ENCODE data around the gene ZFP64.

ZFP64 gene

DNA sequence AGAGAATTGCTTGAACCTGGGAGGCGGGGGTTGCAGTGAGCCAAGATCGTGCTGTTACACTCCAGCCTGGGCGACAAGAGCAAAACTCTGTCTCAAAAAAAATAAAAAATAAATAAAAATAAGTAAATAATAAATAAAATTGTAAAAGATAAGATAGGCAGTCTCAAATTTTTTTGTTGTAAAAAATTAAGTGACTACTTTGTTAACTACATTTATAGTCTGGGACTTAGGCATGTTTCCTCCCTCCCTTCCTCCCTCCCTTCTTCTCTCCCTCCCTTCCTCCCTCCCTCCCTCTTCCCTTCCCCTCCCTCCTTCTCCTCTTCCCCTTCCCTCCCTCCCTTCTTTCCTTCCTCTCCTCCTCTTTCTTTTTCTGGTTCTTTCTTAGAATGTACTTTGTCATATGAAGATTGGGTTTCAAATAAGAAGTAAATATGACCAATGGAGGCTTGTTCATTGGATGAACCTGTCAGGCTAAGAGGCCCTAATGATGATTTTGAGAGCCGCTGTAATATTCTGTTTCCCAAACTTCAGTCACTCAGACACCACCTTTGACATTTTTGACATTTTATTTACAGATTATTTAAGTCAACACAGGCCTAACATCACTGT is 24.2 kb downstream of the ZFP64 start:
- Histone ChIP-seq H3K9ac (ENCODE audit: low read length) (no peak overlapping the region), H2AFZ (ENCODE audit: low read depth, low read length) (no peak overlapping the region), H3K4me1 (ENCODE audit: low read length) (peaks cover 14% of the 10 kb centered on the region), H3K79me2 (ENCODE audit: low read length) (no peaks in the 10 kb centered on the region), H3K4me2 (ENCODE audit: low read length) (no peak overlapping the region), H3K36me3 (replicated peaks; ENCODE audit: low read depth, low read length) (peaks cover 30% of the 10 kb centered on the region), H3K27ac (ENCODE audit: low read length) (no peak overlapping the region), H3K4me3 (ENCODE audit: low read length) (no peak overlapping the region), H3K27me3 (ENCODE audit: low read depth, low read length) (no peaks in the 10 kb centered on the region), H4K20me1 (ENCODE audit: insufficient read depth, low read length) (no peaks in the 10 kb centered on the region), H3K9me3 (ENCODE audit: insufficient read depth, low read length) (no peaks in the 10 kb centered on the region)
- TF ChIP-seq EZH2phosphoT487 (IDR thresholded peaks at IDR 0.05; ENCODE audit: low read depth): no peak
- TF ChIP-seq, protein P1, sequence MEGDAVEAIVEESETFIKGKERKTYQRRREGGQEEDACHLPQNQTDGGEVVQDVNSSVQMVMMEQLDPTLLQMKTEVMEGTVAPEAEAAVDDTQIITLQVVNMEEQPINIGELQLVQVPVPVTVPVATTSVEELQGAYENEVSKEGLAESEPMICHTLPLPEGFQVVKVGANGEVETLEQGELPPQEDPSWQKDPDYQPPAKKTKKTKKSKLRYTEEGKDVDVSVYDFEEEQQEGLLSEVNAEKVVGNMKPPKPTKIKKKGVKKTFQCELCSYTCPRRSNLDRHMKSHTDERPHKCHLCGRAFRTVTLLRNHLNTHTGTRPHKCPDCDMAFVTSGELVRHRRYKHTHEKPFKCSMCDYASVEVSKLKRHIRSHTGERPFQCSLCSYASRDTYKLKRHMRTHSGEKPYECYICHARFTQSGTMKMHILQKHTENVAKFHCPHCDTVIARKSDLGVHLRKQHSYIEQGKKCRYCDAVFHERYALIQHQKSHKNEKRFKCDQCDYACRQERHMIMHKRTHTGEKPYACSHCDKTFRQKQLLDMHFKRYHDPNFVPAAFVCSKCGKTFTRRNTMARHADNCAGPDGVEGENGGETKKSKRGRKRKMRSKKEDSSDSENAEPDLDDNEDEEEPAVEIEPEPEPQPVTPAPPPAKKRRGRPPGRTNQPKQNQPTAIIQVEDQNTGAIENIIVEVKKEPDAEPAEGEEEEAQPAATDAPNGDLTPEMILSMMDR (IDR thresholded peaks at IDR 0.05; ENCODE audit: low read depth, low read length): no peak

DNA sequence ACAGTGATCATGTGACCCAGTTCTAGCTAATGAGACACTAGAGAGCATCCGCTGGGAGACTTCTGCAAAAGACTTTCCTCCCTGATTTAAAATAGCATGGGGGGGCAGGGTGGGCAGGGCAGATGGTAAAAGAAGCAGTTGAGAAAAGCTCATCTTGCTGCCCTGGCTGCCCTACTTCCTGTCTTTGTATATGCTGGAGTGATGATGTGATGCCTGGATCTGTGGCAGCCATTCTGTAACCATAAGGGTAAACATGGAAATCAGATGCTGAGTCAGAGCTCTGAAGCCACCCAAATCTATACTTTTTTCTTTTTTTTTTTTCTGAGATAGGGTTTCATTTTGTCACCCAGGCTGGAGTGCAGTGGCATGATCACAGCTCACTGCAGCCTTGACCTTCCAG is 25.4 kb downstream of the ZFP64 start:
- Histone ChIP-seq H3K4me2 (ENCODE audit: low read length) (no peak overlapping the region), H3K4me1 (ENCODE audit: low read length) (peaks cover 8% of the 10 kb centered on the region; the same call in 1 of the 2 replicates), H2AFZ (ENCODE audit: low read depth, low read length) (no peak overlapping the region), H3K27ac (ENCODE audit: low read length) (no peak overlapping the region), H3K36me3 (replicated peaks; ENCODE audit: low read depth, low read length) (peaks cover 36% of the 10 kb centered on the region), H4K20me1 (ENCODE audit: insufficient read depth, low read length) (no peaks in the 10 kb centered on the region), H3K9ac (ENCODE audit: low read length) (no peak overlapping the region), H3K9me3 (ENCODE audit: insufficient read depth, low read length) (no peaks in the 10 kb centered on the region), H3K27me3 (ENCODE audit: low read depth, low read length) (no peaks in the 10 kb centered on the region), H3K79me2 (ENCODE audit: low read length) (no peaks in the 10 kb centered on the region), H3K4me3 (ENCODE audit: low read length) (no peak overlapping the region)
- TF ChIP-seq, protein P1 (IDR thresholded peaks at IDR 0.05; ENCODE audit: low read depth, low read length): no peak
- TF ChIP-seq EZH2phosphoT487 (IDR thresholded peaks at IDR 0.05; ENCODE audit: low read depth): no peak

DNA sequence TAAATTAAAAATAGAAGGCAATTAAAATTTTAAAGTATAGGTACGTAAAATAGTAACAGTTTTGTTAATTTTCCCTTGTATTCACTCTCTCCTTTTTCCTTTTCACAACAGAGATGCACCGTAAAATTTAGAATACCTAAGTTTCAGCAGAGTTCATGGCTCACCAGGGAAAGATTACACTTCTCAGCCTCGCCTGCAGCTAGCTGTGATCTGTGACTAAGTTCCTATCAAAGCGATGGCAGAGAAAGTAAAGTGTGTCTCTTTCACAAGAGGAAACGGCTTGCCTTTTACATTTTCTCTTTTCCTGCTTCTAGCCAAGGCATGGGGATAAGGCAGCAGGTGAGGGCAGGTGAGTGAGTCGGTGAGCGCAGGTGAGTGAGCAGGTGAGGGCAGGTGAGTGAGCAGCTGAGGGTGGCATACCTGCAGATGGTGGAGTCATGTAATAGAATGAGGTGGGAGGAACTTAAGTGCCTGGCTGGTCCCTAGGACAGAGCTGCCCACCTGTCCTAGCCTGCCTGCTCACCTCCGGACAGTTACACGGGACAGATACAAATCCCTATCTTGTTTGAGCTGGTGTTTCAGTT is 30.9 kb downstream of the ZFP64 start:
- no peaks in the 10 kb centered on the region for H3K4me1 ChIP-seq (ENCODE audit: low read length)
- H3K79me2 ChIP-seq (ENCODE audit: low read length): no peaks in the 10 kb centered on the region
- no peak overlapping the region for H3K4me3 ChIP-seq (ENCODE audit: low read length)
- no peak overlapping the region for H3K4me2 ChIP-seq (ENCODE audit: low read length)
- no peak overlapping the region for H3K9ac ChIP-seq (ENCODE audit: low read length)
- no peaks in the 10 kb centered on the region for H4K20me1 ChIP-seq (ENCODE audit: insufficient read depth, low read length)
- no peak overlapping the region for H3K27ac ChIP-seq (ENCODE audit: low read length)
- TF ChIP-seq EZH2phosphoT487 (IDR thresholded peaks at IDR 0.05; ENCODE audit: low read depth): no peak
- TF ChIP-seq, protein P1 (IDR thresholded peaks at IDR 0.05; ENCODE audit: low read depth, low read length): no peak
- H3K9me3 ChIP-seq (ENCODE audit: insufficient read depth, low read length): no peaks in the 10 kb centered on the region; the same call in 1 of the 2 replicates
- peaks cover 61% of the 10 kb centered on the region for H3K36me3 ChIP-seq (replicated peaks; ENCODE audit: low read depth, low read length)
- H3K27me3 ChIP-seq (ENCODE audit: low read depth, low read length): no peaks in the 10 kb centered on the region
- no peak overlapping the region for H2AFZ ChIP-seq (ENCODE audit: low read depth, low read length)

DNA sequence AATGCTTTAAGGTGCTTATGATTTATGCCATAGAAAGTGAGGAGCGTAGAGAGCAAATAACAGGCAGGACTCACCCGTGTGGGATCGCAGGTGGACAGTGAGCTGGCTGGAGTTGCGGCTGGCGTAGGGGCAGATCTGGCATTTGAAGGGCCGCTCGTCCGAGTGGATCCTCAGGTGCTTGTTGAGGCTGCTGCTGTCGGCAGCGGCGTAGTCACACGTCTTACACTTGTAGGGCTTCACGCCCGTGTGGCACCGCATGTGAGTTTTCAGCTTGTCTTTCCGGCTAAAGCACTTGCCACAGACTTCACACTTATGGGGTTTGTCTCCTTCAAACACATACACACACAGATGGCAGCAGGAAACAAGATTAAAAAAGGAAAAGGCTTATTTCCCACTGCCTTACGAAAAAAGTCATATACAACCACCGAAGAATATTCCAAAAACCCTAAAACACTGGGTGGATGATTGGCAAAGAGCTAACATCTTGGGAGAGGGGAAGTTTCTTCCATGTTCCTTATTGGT is 31.5 kb downstream of the ZFP64 start:
- no peak overlapping the region for H2AFZ ChIP-seq (ENCODE audit: low read depth, low read length)
- TF ChIP-seq, protein P1 (IDR thresholded peaks at IDR 0.05; ENCODE audit: low read depth, low read length): no peak
- TF ChIP-seq EZH2phosphoT487 (IDR thresholded peaks at IDR 0.05; ENCODE audit: low read depth): no peak
- H3K36me3 ChIP-seq (replicated peaks; ENCODE audit: low read depth, low read length): peaks cover 60% of the 10 kb centered on the region
- H3K27ac ChIP-seq (ENCODE audit: low read length): no peak overlapping the region
- H3K79me2 ChIP-seq (ENCODE audit: low read length): no peaks in the 10 kb centered on the region
- H3K4me2 ChIP-seq (ENCODE audit: low read length): no peak overlapping the region
- no peak overlapping the region for H3K4me3 ChIP-seq (ENCODE audit: low read length)
- H3K9me3 ChIP-seq (ENCODE audit: insufficient read depth, low read length): no peaks in the 10 kb centered on the region; the same call in 1 of the 2 replicates
- H3K9ac ChIP-seq (ENCODE audit: low read length): no peak overlapping the region
- no peaks in the 10 kb centered on the region for H3K4me1 ChIP-seq (ENCODE audit: low read length)
- H3K27me3 ChIP-seq (ENCODE audit: low read depth, low read length): no peaks in the 10 kb centered on the region
- no peaks in the 10 kb centered on the region for H4K20me1 ChIP-seq (ENCODE audit: insufficient read depth, low read length)
